SK-N-MC (cell line): Measurements from ENCODE around the gene CENPT.

ENCODE experiments used
- DNase-seq: peaks from one replicate; pipeline ENCODE4 v3.0.0-alpha.2; 2011; ENCODE audit warnings: low read depth, low spot score
- H3K27ac ChIP-seq: fragments of 200-600 bp; sonication (generic); 2 replicates; pipeline ENCODE4 v1.5.1; 2016; ENCODE audit warnings: mixed run types
- H3K36me3 ChIP-seq: fragments of 200-600 bp; sonication (generic); 2 replicates; pipeline ENCODE4 v1.6.1; 2017; ENCODE audit warnings: antibody characterized with exemption, low read length, mixed read lengths; ENCODE audit not compliant: insufficient read depth
- H3K4me3 ChIP-seq: fragments of 200-600 bp; sonication (generic); 2 replicates; pipeline ENCODE4 v1.5.1; 2016
- H3K9ac ChIP-seq: fragments of 200-600 bp; sonication (generic); 2 replicates; pipeline ENCODE4 v1.8.0; 2017; ENCODE audit warnings: mixed run types, mixed read lengths; ENCODE audit not compliant: insufficient read length
- H3K9me3 ChIP-seq: fragments of 200-600 bp; sonication (generic); 2 replicates; pipeline ENCODE4 v1.6.1; 2017; ENCODE audit warnings: low read depth, mild to moderate bottlenecking, antibody characterized with exemption, low read length, moderate library complexity, mixed read lengths
- EZH2 ChIP-seq: fragments of 200-600 bp; sonication (generic); IDR thresholded peaks from one replicate; pipeline ENCODE4 v1.6.1; 2017; ENCODE audit warnings: antibody characterized with exemption
- FOXP2 ChIP-seq: optimal IDR thresholded peaks from 2 replicates; pipeline ENCODE3; 2011; ENCODE audit warnings: mild to moderate bottlenecking, moderate library complexity; ENCODE audit not compliant: insufficient read depth; ENCODE audit errors: extremely low read length, control extremely low read depth
- POLR2AphosphoS5 ChIP-seq: IDR thresholded peaks from 2 replicates; pipeline ENCODE4 v1.6.1; 2012; ENCODE audit warnings: mild to moderate bottlenecking, low read depth, low read length, borderline replicate concordance

Gene CENPT

DNA sequence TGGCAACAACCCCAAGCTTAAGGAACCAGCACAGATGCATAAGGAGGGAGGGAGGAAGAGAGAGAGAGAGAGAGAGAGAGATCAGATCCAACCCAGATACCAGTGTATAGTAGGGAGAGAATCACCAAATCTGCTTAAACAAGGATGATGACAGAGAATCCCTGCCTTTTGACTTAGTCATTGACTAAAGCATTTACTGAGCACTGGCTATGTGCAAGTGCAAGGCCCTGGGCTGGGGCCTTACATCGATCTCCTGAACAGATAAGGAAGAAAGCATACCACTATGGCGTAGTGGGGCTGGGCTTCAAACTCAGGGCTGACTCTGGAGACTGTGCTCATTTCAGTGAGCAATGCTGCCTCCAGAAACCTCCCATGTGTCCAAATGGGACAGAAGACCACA is 25.0 kb downstream of the CENPT start:
- H3K9me3 ChIP-seq = no peaks in the 10 kb centered on the region
- H3K4me3 ChIP-seq = no peak overlapping the region
- H3K27ac ChIP-seq = no peak overlapping the region
- no peak for TF ChIP-seq EZH2
- DNase-seq = no peak
- H3K9ac ChIP-seq = no peak overlapping the region
- no peaks in the 10 kb centered on the region for H3K36me3 ChIP-seq

DNA sequence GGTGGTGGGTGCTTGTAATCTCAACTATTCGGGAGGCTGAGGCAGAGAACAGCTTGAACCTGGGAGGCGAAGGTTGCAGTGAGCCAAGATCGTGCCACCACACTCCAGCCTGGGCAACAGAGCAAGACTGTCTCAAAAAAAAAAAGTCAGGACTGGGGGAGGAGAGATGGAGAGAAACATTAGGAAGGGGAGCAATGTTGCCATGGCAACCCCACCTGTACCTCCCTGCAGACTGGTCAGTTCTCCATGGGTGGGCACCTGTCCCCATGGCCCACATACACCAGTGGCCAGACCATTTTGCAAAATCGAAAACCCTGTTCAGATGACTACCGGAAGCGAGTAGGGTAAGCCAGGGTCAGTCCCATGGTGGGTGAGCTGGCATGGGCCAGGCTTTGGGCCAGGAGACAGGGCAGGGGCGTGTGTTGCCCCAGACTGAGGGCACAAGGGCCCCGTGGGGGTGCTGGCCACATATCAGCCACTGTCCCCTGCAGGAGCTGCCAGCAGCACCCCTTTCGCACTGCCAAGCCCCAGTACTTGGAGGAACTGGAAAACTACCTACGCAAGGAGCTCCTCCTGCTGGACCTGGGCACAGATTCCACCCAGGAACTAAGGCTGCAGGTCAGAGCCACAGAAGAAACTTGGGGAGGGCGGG is 26.8 kb downstream of the CENPT start:
- no peak for DNase-seq
- Histone ChIP-seq H3K9me3 (no peaks in the 10 kb centered on the region), H3K27ac (no peak overlapping the region), H3K4me3 (no peak overlapping the region), H3K9ac (no peak overlapping the region), H3K36me3 (no peaks in the 10 kb centered on the region)
- TF ChIP-seq FOXP2 (no peak), POLR2AphosphoS5 (no peak), EZH2 (no peak)

DNA sequence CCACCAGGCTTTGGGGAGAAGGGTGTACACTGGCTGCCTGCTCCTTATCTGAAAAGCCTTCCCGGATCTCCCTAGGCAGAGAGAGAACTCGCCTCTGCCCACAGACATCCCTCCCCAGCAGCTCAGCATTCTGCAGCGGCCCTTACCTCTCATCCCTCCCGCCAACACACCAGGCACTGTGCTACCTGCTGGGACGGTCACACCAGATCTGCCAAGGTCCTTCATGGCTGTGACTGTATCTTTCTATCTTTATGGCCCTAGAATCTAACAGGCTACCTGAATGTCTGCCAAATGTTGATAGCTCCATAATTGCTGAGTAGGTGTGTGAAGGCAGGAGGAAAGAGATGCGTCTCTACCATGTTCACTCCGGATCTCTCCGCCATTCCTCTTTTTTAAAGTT is 32.9 kb downstream of the CENPT start:
- no peak overlapping the region for H3K9ac ChIP-seq
- no peak overlapping the region for H3K4me3 ChIP-seq
- no peaks in the 10 kb centered on the region for H3K36me3 ChIP-seq
- DNase-seq = no peak
- no peak overlapping the region for H3K27ac ChIP-seq
- no peak for TF ChIP-seq EZH2
- TF ChIP-seq FOXP2 = no peak
- H3K9me3 ChIP-seq = no peaks in the 10 kb centered on the region

GRCh38 chr16:67811899-67812298 is 35.6 kb downstream of the CENPT start:
- no peaks in the 10 kb centered on the region for H3K36me3 ChIP-seq
- H3K4me3 ChIP-seq = no peak overlapping the region
- no peak overlapping the region for H3K27ac ChIP-seq
- no peak for DNase-seq
- no peak overlapping the region for H3K9ac ChIP-seq
- TF ChIP-seq POLR2AphosphoS5 (no peak), FOXP2 (no peak), EZH2 (no peak)
- H3K9me3 ChIP-seq = no peaks in the 10 kb centered on the region

GRCh38 chr16:67807148-67807682 is 40.3 kb downstream of the CENPT start:
- no peak overlapping the region for H3K9ac ChIP-seq

DNA sequence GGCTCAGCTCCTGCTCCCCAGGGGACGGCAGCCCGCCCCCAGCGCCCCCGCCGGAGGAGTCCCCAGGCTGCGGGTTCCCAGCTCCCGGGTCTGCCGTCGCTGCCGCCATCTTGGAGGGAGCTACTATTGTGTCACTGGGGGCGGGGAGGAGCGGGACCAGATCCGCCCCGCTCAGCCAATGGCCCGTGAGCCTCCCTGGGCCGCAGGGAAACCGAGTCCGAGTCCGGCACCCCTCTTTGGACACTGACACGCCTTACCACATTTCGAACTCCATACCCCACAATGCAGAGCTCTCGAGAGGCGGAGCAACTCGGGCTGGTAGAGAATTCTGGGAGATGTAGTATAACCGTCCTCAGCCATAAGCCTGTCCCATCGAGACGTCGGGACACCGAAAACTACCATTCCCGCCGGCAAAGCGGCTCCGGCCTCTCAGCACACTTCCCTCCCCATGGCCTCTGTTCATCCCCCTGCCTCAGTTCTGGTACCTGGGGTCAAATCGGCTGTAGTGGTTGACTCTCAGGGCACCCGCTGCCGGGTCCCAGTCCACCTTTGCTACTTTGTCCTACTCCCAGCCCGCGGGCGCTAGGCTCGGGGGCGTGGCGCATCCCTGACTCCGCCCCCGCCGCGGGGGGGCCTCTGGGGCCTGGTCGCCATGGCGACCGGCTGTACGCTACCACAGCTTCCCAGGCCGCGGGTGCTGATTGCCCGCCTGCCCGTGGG is 40.9 kb downstream of the CENPT start, which contains the start of the genes RANBP10 and TSNAXIP1:
Gene RANBP10 (minus strand): TSS at position 133 of the 720 bp plus-strand sequence. CDS start 24 bp downstream, at position 109.
Gene TSNAXIP1 (plus strand): TSS at position 462 of the 720 bp plus-strand sequence. CDS start 261 bp downstream, outside the sequence.
- Histone ChIP-seq H3K36me3 (no peaks in the 10 kb centered on the region; the same call in 1 of the 2 replicates), H3K27ac (0 out of 2 replicates have a peak within 1 kb of the TSS, but pooled peaks have one; percentile 25), H3K9ac (peak within 1 kb of the TSS; percentile 92), H3K9me3 (no peaks in the 10 kb centered on the region), H3K4me3 (peak within 1 kb of the TSS; percentile 86)
- peak; percentile 86 for DNase-seq
- TF ChIP-seq POLR2AphosphoS5 = peak; percentile 80
- no peak for TF ChIP-seq FOXP2

More at GRCh38 chr16:67807148-67807682, 40.3 kb downstream of the CENPT start:
- Histone ChIP-seq H3K9me3 (no peaks in the 10 kb centered on the region), H3K36me3 (no peaks in the 10 kb centered on the region; the same call in 1 of the 2 replicates), H3K27ac (no peak overlapping the region), H3K4me3 (peak overlapping the region; percentile 86)
- no peak for DNase-seq
- no peak for TF ChIP-seq EZH2
- TF ChIP-seq FOXP2 = no peak
- TF ChIP-seq POLR2AphosphoS5 = no peak

DNA sequence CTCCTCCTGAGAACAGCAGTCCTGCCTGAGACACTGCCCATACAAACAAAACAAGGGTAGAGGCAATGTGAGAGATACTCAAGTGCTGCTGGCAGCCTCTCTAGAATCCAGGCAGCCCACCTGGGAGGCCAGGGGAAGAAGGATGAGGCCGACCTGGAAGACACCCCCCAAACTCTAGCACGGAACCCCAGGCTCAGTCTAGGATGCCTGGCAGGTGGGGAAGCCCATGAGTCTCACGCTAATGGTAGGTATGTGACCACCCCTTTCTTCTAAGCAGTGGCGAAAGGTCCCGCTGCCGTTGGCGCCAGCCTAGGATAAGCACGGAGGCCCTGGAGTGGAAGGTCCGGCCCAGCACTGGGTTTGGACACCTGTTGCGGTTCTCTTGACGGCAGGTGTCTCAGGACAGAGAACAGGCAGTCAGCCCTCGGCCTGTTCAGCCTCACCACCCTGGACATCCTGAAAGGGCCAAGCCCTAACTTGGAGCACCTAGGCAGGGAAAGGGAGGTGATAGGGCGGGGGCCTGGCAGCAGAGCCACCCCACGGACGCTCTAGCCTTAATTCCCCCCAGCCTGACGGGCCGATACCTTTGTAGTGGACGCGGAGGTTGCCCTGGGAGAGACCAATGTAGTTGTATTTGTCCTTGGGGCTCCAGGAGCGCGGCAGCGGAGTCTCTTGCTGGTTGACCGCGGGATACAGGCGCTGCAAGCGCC is 41.6 kb downstream of the CENPT start:
- no peak for TF ChIP-seq FOXP2
- TF ChIP-seq POLR2AphosphoS5 = no peak
- no peak for TF ChIP-seq EZH2
- DNase-seq = no peak
- no peaks in the 10 kb centered on the region; the same call in 1 of the 2 replicates for H3K36me3 ChIP-seq
- no peaks in the 10 kb centered on the region for H3K9me3 ChIP-seq
- H3K9ac ChIP-seq = peak overlapping the region; percentile 92
- 0 out of 2 replicates have a peak overlapping the region, but pooled peaks have one; percentile 25 for H3K27ac ChIP-seq
- peak overlapping the region; percentile 86 for H3K4me3 ChIP-seq
